A673 (cell line): ENCODE data around the gene FOXJ1. TPM values are rescaled to one million over a fixed set of nuclear protein-coding genes. Genes with fewer than 3 reads are reported as not detected.

ENCODE experiments used
- BruUV-seq: library from RNA; stranded (reverse); fragments of 400-500 nt; replicated peaks from 2 replicates; lab custom pipeline; 2021; lab: Mats Ljungman, UMichigan
- CTCF ChIA-PET: fragments of 300-600 bp; sonication (Branson Sonifier 250); formaldehyde crosslinking; loops from one replicate; lab custom pipeline; 2022; ENCODE audit warnings: antibody characterized with exemption; lab: Charles Lee
- POLR2A ChIA-PET: fragments of 300-600 bp; sonication (Branson Sonifier 250); formaldehyde crosslinking; loops from one replicate; lab custom pipeline; 2022; ENCODE audit warnings: antibody characterized with exemption; ENCODE audit not compliant: low non-redundant PET; lab: Charles Lee
- DNase-seq: peaks from one replicate; pipeline ENCODE4 v3.0.0-alpha.2; 2015; ENCODE audit warnings: low spot score
- H3K27ac ChIP-seq: fragments of 200-600 bp; sonication (generic); 2 replicates; pipeline ENCODE4 v1.5.1; 2016; ENCODE audit warnings: mixed run types, low read depth, mild to moderate bottlenecking, mixed read lengths, antibody characterized with exemption, low read length; ENCODE audit not compliant: poor library complexity, severe bottlenecking
- H3K27me3 ChIP-seq: fragments of 200-600 bp; sonication (generic); replicated peaks from 2 replicates; pipeline ENCODE4 v1.6.1; 2017; ENCODE audit warnings: mixed run types, low read depth, mild to moderate bottlenecking, mixed read lengths, antibody characterized with exemption, low read length; ENCODE audit not compliant: insufficient read depth, poor library complexity
- H3K36me3 ChIP-seq: fragments of 200-600 bp; sonication (generic); 2 replicates; pipeline ENCODE4 v1.6.1; 2016; ENCODE audit warnings: mixed run types, mild to moderate bottlenecking, mixed read lengths, antibody characterized with exemption, low read length; ENCODE audit not compliant: insufficient read depth, poor library complexity, severe bottlenecking
- H3K4me1 ChIP-seq: fragments of 200-600 bp; sonication (generic); 2 replicates; pipeline ENCODE4 v1.6.1; 2017; ENCODE audit warnings: mixed run types, mild to moderate bottlenecking, mixed read lengths, antibody characterized with exemption, low read length; ENCODE audit not compliant: insufficient read depth, poor library complexity, severe bottlenecking
- H3K4me3 ChIP-seq: fragments of 200-600 bp; sonication (generic); 2 replicates; pipeline ENCODE4 v1.5.1; 2016; ENCODE audit warnings: low read depth, mixed run types, mild to moderate bottlenecking, mixed read lengths, low read length; ENCODE audit not compliant: poor library complexity, severe bottlenecking
- H3K9me3 ChIP-seq: fragments of 200-600 bp; sonication (generic); 2 replicates; pipeline ENCODE4 v1.6.1; 2016; ENCODE audit warnings: mixed run types, low read depth, mild to moderate bottlenecking, mixed read lengths, antibody characterized with exemption, low read length; ENCODE audit not compliant: poor library complexity, severe bottlenecking
- CTCF ChIP-seq: fragments of 300-800, 200-600 bp; sonication (generic); conservative IDR thresholded peaks from 2 replicates; pipeline ENCODE4 v1.5.1; 2017; ENCODE audit warnings: low read depth, mild to moderate bottlenecking, antibody characterized with exemption, low read length, moderate library complexity, mixed read lengths
- EZH2 ChIP-seq: fragments of 200-600 bp; sonication (generic); IDR thresholded peaks from 2 replicates; pipeline ENCODE4 v1.6.1; 2017; ENCODE audit warnings: borderline replicate concordance, low read depth, mild to moderate bottlenecking, mixed read lengths, antibody characterized with exemption, low read length; ENCODE audit not compliant: poor library complexity, severe bottlenecking
- intact Hi-C: fragments of 100-400 bp; cut with micrococcal nuclease; formaldehyde crosslinking; loops from one replicate; pipeline ENCODE4 v1.10.0; 2022; ENCODE audit not compliant: unreplicated experiment
- total RNA-seq: library from RNA; stranded (reverse); gene quantifications from 2 replicates; pipeline ENCODE4 v1.2.3, GENCODE V29; 2021

FOXJ1 gene
- total RNA-seq, 1 experiment from 2014 or later, result 0.17 TPM

GRCh38 chr17:76176701-76177574, 35.9 kb upstream of the FOXJ1 start:
- Histone ChIP-seq H3K36me3 (no peaks in the 10 kb centered on the region), H3K27me3 (no peaks in the 10 kb centered on the region), H3K27ac (no peak overlapping the region), H3K4me1 (no peaks in the 10 kb centered on the region), H3K4me3 (no peak overlapping the region), H3K9me3 (no peaks in the 10 kb centered on the region)
- TF ChIP-seq EZH2 (no peak), CTCF (no peak)
- no TSS peak for BruUV-seq
- ChIA-PET CTCF (no interaction called here), POLR2A (no interaction called here)
- DNase-seq, result no peak
- intact Hi-C loops, result no loop called here

- ChIA-PET POLR2A (interaction anchor here (0.6 kb wide), 1 partner anchor 110 kb away, joined by 8 read pairs; no protein-coding TSS in a partner anchor), CTCF (no interaction called here)
- intact Hi-C loops, result no loop called here
- no peaks in the 10 kb centered on the region for H3K9me3 ChIP-seq
- no TSS peak for BruUV-seq
- no peaks in the 10 kb centered on the region for H3K4me1 ChIP-seq
- H3K36me3 ChIP-seq, result no peaks in the 10 kb centered on the region
- H3K4me3 ChIP-seq, result no peak overlapping the region
- DNase-seq, result no peak
- no peak overlapping the region for H3K27ac ChIP-seq
- H3K27me3 ChIP-seq, result no peaks in the 10 kb centered on the region
- TF ChIP-seq EZH2, result no peak
Observed at GRCh38 chr17:76174037-76174436, 33.0 kb upstream of the FOXJ1 start.

- no peaks in the 10 kb centered on the region for H3K27me3 ChIP-seq
- no peaks in the 10 kb centered on the region for H3K9me3 ChIP-seq
- CTCF ChIA-PET, result no interaction called here
- no peak overlapping the region for H3K4me3 ChIP-seq
- POLR2A ChIA-PET, result interaction anchor here (0.6 to 0.7 kb wide), 2 partner anchors 109 to 110 kb away, joined by 5 to 8 read pairs; no protein-coding TSS in a partner anchor
- no peaks in the 10 kb centered on the region for H3K4me1 ChIP-seq
- BruUV-seq, result no TSS peak
- DNase-seq, result no peak
- H3K36me3 ChIP-seq, result no peaks in the 10 kb centered on the region
- TF ChIP-seq CTCF (no peak), EZH2 (no peak)
- H3K27ac ChIP-seq, result no peak overlapping the region
- intact Hi-C loops, result no loop called here
Observed at GRCh38 chr17:76173474-76173873, 32.4 kb upstream of the FOXJ1 start.

- H3K4me1 ChIP-seq, result no peaks in the 10 kb centered on the region
- no peak for TF ChIP-seq EZH2
- no peak for TF ChIP-seq CTCF
- intact Hi-C loops, result no loop called here
- no peak for DNase-seq
- no TSS peak for BruUV-seq
- no peak overlapping the region for H3K27ac ChIP-seq
- H3K9me3 ChIP-seq, result no peaks in the 10 kb centered on the region
- no peaks in the 10 kb centered on the region for H3K27me3 ChIP-seq
- no peak overlapping the region for H3K4me3 ChIP-seq
- POLR2A ChIA-PET, result no interaction called here
- CTCF ChIA-PET, result interaction anchor here (0.6 kb wide), 2 partner anchors 51 to 202 kb away, joined by 4 to 10 read pairs; no protein-coding TSS in a partner anchor
- no peaks in the 10 kb centered on the region for H3K36me3 ChIP-seq
Observed at GRCh38 chr17:76171706-76172105, 30.7 kb upstream of the FOXJ1 start.
